Mucosa of stomach (tissue), 1 donor: ENCODE measurements around the gene BAG2.

Experiments
- H3K27me3 ChIP-seq: one replicate; pipeline ENCODE4 v1.7.0; 2013; ENCODE audit warnings: mild to moderate bottlenecking, low read length; ENCODE audit not compliant: control insufficient read depth, insufficient read depth
- H3K36me3 ChIP-seq: one replicate; pipeline ENCODE4 v1.7.0; 2013; ENCODE audit warnings: low read length; ENCODE audit not compliant: control insufficient read depth, insufficient read depth
- H3K4me1 ChIP-seq: one replicate; pipeline ENCODE4 v1.7.0; 2013; ENCODE audit warnings: mild to moderate bottlenecking, low read length; ENCODE audit not compliant: control insufficient read depth, insufficient read depth
- H3K4me3 ChIP-seq: one replicate; pipeline ENCODE4 v1.7.0; 2013; ENCODE audit warnings: low read length
- H3K9ac ChIP-seq: one replicate; pipeline ENCODE4 v1.7.0; 2013; ENCODE audit warnings: mild to moderate bottlenecking, low read length, moderate library complexity
- H3K9me3 ChIP-seq: one replicate; pipeline ENCODE4 v1.7.0; 2013; ENCODE audit warnings: mild to moderate bottlenecking, low read length, moderate library complexity; ENCODE audit not compliant: control insufficient read depth
- donor health status: Pancreatic carcinoma.

BAG2 gene

DNA sequence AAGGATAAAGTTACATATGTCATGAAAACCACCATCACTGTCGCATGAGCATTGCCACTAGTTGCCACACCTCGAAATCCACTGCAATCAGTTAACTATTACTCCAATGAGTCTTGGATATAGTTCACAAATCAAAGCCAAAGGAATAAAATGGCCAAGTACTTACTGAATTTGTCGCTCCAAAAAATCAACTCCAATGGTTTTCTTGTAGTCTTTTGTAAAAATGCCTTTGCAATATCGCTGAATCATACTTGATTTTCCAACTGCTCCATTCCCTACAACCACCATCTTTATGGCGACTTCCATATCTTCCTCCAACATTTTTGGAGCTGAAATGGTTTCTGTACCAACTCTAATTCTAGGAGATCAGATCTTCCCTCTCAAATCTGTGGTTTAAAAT, 37.9 kb downstream of the BAG2 start:
- Histone ChIP-seq H3K4me1 (no peaks in the 10 kb centered on the region), H3K4me3 (no peak overlapping the region), H3K36me3 (no peaks in the 10 kb centered on the region), H3K9ac (no peak overlapping the region), H3K27me3 (no peaks in the 10 kb centered on the region), H3K9me3 (no peaks in the 10 kb centered on the region)

DNA sequence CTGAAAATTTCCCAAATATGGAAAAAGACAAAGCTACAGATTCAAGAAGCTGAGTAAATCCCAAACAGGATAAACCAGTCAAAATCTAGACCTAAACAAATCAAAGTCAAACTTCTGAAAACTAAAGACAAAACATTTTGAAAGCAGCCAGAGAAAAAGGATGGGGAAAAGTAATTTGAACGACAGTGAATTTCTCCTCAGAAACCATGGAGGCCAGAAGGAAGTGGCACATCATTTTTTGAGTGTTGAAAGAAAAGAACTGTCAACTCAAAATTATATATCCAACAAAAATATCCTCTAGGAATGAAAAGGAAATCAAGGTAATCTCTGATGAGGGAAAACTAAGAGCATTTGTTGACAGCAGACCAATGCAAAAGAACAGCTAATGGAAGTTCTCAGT, 43.1 kb downstream of the BAG2 start:
- no peak overlapping the region for H3K4me3 ChIP-seq
- H3K9me3 ChIP-seq: no peaks in the 10 kb centered on the region
- no peaks in the 10 kb centered on the region for H3K36me3 ChIP-seq
- H3K4me1 ChIP-seq: no peaks in the 10 kb centered on the region
- no peaks in the 10 kb centered on the region for H3K27me3 ChIP-seq
- no peak overlapping the region for H3K9ac ChIP-seq

DNA sequence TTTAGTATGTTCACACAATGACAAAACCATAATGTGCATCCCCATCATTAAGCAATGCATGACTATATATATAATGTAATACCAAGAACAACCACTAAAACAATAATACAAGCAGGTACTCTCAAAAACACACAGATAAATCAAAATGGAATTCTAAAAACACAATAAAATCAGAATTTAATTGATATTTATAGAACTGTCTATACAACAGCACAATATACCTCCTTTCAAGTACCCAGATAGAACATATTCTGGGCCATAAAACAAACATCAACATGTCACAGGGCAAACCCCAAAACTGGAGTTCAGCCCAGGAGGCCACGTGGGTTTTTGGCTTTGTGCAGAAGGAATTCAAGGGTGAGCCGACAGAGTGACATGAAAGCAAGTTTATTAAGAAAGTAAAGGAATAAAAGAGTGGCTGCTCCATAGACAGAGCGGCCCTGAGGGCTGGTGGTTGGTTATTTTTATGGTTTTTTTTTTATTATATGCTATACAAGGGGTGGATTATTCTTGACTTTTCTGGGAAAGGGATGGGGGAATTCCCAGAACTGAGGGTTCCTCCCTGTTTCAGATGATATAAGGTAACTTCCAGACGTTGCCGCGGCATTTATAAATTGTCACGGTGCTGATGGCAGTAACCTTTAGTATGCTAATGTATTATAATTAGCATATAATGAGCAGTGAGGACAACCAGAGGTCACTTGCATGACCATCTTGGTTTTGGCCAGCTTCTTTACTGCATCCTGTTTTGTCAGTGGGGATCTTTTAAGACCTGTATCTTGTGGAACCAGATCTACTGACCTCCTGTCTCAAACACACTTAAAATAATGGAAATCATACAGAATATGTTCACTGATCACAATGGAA, 44.3 kb downstream of the BAG2 start:
- H3K4me1 ChIP-seq: no peaks in the 10 kb centered on the region
- no peaks in the 10 kb centered on the region for H3K36me3 ChIP-seq
- no peaks in the 10 kb centered on the region for H3K9me3 ChIP-seq
- no peak overlapping the region for H3K4me3 ChIP-seq
- H3K9ac ChIP-seq: no peak overlapping the region
- H3K27me3 ChIP-seq: no peaks in the 10 kb centered on the region

DNA sequence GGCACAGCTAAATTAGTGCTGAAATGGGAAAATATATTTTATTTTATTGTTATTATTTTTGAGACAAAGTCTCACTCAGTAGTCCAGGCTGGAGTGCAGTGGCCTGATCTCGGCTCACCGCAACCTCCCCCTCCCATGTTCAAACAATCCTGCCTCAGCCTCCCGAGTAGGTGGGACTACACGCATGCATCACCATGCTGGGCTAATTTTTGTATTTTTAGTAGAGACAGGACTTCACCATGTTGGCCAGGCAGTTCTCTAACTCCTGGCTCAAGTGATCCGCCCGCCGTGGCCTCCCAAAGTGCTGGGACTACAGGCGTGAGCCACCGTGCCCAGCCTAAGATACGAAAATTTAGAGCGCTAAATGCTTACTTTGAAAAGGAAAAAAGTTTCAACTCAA, 45.1 kb downstream of the BAG2 start:
- H3K36me3 ChIP-seq: no peaks in the 10 kb centered on the region
- no peaks in the 10 kb centered on the region for H3K9me3 ChIP-seq

DNA sequence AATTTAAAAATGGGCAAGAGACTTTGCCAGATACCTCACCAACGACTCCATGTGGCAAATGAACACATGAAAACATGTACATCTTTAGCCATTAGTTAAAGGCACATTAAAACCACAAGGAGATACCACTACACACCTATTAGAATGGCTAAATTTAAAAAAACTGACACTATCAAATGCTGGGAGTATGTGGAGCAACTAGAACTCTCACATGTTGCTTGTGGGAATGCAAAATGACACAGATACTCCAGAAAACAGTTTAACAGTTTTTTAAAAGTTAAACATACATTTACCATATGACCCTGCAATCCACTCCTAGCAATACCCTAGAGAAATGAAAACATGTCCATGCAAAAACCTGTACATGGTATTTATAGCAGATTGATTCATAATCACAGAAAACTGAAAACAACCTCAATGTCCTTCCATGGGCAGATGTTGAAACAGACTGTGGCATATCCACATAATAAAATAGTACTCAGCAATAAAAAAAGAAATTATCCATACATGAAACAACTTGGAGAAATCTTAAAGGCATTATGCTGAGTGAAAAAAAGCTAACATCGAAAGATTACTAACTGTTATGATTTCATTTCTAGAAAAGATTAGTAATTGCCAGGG, 48.1 kb downstream of the BAG2 start:
- Histone ChIP-seq H3K4me1 (no peaks in the 10 kb centered on the region), H3K9ac (no peak overlapping the region), H3K36me3 (no peaks in the 10 kb centered on the region), H3K4me3 (no peak overlapping the region), H3K9me3 (no peaks in the 10 kb centered on the region), H3K27me3 (no peaks in the 10 kb centered on the region)

More for the DNA sequence above, 45.1 kb downstream of the BAG2 start:
- Histone ChIP-seq H3K4me3 (no peak overlapping the region), H3K27me3 (no peaks in the 10 kb centered on the region), H3K9ac (no peak overlapping the region), H3K4me1 (no peaks in the 10 kb centered on the region)

DNA sequence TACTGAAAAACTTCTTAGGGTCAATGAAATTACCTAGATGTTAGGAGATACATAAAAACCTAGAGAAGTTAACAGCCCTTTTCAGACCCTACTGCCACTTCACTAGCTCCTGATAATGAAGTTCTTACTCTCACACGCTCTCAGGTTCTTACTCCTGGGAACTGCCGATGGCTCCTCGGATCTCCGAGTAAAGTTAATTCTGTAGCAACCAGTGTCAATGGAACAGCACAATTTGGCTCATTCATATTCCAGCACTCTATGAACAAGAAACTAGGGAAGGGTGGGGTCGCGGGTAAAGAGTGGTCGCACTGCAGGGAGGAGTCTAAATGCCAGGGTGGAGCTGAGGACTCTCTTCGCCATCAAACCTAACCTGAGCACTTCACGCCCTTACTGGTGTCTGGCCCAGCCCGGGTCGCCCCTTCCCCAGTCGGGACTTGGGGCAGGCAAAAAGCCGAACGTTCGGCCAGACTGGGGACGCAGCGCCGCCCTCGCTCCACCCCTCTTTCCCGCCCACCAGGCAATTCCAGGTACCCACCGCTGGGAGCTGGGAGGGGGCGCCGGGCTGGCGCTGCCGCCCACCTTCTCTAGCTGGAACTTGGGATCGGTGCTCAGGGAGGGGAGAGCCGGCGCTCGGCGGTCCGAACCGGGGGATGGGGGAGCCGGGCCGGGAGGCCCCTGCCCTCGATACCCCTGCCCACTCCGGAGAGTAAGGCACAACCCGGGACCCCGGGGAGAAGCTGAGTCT, 49.2 kb downstream of the BAG2 start:
- H3K4me1 ChIP-seq: no peaks in the 10 kb centered on the region
- H3K9ac ChIP-seq: peak overlapping the region; percentile 82
- H3K36me3 ChIP-seq: no peaks in the 10 kb centered on the region
- no peaks in the 10 kb centered on the region for H3K27me3 ChIP-seq
- H3K4me3 ChIP-seq: peak overlapping the region; percentile 89
- H3K9me3 ChIP-seq: no peaks in the 10 kb centered on the region

DNA sequence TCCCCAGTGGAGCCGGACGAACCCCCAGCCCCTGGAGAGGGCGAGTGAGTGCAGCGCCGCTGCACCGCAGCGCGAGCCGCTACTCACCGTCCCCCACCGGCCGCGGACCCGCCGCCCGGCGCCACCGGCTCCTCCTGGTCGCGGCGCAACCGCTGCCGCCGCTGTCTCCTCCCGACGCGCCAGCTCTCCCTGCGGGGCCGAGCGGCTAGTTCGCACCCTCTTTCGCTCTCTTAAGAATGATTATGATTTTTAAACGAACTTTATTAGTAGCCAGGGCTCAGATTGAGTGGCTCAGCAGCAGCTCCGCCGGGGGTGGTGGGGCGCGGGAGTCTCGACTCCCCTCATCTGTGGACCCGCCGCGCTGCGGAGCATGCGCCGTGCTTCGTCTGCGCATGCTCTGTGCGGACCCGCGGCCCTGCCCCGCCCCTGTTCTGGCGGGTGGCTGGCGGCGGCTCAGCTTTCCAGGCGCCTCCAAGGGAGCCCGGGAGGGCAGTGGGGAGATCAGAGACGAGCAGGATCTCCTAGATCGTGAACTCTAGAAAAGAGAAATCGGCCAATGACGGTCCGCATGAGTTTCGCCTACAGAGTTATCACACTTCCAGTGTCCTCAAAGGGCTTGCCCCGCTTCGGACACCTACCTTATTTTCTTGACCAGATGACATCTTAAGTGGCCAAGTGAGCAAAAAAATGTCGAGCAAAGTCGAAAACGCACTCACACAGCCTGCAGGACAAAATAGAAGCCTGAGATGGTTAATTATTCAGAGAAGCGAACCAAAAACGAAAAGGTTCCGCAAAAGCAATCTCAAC, 50.0 kb downstream of the BAG2 start, which contains the start of gene RAB23:
Gene RAB23 (minus strand): TSS at position 372 of the 807 bp plus-strand sequence. CDS start 11,927 bp downstream, outside the sequence.
- H3K27me3 ChIP-seq: no peaks in the 10 kb centered on the region
- no peaks in the 10 kb centered on the region for H3K9me3 ChIP-seq
- H3K9ac ChIP-seq: peak within 1 kb of the TSS; percentile 82
- no peaks in the 10 kb centered on the region for H3K36me3 ChIP-seq
- H3K4me1 ChIP-seq: no peaks in the 10 kb centered on the region
- H3K4me3 ChIP-seq: peak within 1 kb of the TSS; percentile 89

DNA sequence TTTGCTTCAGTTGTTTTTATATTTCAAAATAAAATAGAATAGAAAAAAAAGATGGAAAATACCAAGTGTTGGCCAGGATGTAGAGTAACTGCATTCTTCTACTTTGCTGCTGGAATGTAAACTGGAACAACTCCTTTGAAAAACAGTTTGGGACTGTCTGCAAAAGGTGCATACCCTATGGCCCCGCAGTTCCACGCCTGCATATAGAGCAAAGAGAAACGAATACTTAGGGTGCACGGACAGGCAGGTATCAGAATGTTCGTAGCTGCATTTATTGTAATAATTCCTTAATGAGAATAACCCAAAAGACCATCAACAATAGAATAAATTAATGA, 50.6 kb downstream of the BAG2 start:
- Histone ChIP-seq H3K4me3 (peak overlapping the region; percentile 89), H3K4me1 (no peaks in the 10 kb centered on the region), H3K9ac (peak overlapping the region; percentile 82), H3K9me3 (no peaks in the 10 kb centered on the region), H3K27me3 (no peaks in the 10 kb centered on the region), H3K36me3 (no peaks in the 10 kb centered on the region)

DNA sequence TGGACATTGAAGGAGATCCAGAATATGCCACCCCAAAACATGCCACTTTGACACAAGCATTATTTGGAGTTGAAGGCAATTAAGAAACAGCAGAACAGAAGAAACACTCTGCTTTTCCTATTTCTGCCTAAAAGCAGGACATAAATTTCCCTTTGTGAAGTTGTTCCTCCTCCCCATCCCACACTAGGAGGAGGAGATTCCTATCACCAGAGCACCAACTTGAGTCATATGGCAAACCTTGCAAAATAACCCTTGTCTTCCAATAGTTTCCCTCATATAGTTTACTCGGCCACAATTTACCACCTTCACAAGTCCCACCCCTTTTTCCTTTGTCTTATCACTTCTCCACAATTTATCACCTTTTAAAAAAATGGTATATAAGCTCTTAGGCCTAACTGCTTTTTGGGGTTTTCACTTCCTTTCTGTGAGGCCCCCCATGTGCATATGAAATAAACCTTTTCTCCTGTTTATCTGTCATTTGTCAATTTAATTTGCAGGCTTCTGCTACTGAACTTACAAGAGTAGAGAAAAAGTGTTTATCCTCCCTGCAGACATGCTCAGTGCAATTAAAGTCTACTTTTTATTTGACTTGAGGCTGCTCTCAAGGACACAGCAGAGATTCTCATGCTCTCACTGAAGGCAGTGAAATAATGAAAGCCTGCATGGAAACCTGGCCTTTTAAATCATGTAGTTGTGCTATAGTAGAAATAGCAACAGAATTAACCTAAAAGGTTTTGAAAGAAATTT, 52.8 kb downstream of the BAG2 start:
- H3K9me3 ChIP-seq: no peaks in the 10 kb centered on the region
- no peaks in the 10 kb centered on the region for H3K36me3 ChIP-seq
- H3K4me3 ChIP-seq: no peak overlapping the region
- no peaks in the 10 kb centered on the region for H3K27me3 ChIP-seq
- no peaks in the 10 kb centered on the region for H3K4me1 ChIP-seq
- H3K9ac ChIP-seq: no peak overlapping the region

DNA sequence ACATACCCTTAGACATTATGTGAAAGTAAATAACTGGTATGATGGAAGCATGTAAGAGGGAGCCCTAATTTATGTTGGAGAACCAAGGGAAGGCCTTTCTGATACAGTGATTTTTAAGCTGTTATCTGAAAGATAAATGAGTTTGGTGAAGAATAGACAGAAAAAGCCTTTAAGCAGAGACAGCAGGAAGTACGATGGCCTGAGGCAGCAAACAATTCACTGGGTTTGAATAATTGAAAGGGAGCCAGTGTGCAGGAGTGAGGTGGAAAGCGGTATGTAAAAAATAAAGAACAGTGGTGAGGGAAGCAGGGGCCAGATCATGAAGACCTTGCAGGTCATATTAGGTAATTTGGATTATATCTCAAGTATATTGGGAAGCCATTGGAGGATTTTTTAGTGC, 54.1 kb downstream of the BAG2 start:
- H3K27me3 ChIP-seq: no peaks in the 10 kb centered on the region
- H3K36me3 ChIP-seq: no peaks in the 10 kb centered on the region
- H3K9ac ChIP-seq: no peak overlapping the region
- no peak overlapping the region for H3K4me3 ChIP-seq
- no peaks in the 10 kb centered on the region for H3K4me1 ChIP-seq
- no peaks in the 10 kb centered on the region for H3K9me3 ChIP-seq
